GM12878 (cell line): Measurements from ENCODE around the gene CSE1L.

Experiments used
- IRF4 ChIP-seq: IDR thresholded peaks from 2 replicates; pipeline ENCODE4 v1.6.1; 2011; ENCODE audit warnings: low read depth, low read length
- MTA3 ChIP-seq: IDR thresholded peaks from 2 replicates; pipeline ENCODE4 v1.6.1; 2012; ENCODE audit warnings: low read length, inconsistent platforms, borderline replicate concordance
- MYC ChIP-seq: IDR thresholded peaks from 2 replicates; pipeline ENCODE4 v1.6.1; 2011; ENCODE audit warnings: mild to moderate bottlenecking, low read length, moderate library complexity, inconsistent platforms; ENCODE audit not compliant: insufficient read depth, insufficient replicate concordance, insufficient read length, severe bottlenecking
- POLR2A ChIP-seq: IDR thresholded peaks from 2 replicates; pipeline ENCODE4 v1.6.1; 2011; ENCODE audit warnings: low read depth, mild to moderate bottlenecking, low read length
- SIX5 ChIP-seq: IDR thresholded peaks from 2 replicates; pipeline ENCODE4 v1.6.1; 2011; ENCODE audit warnings: mild to moderate bottlenecking, low read depth, low read length, moderate library complexity; ENCODE audit not compliant: severe bottlenecking
- SREBF1 ChIP-seq: IDR thresholded peaks from 2 replicates; pipeline ENCODE4 v1.6.1; 2012; ENCODE audit warnings: mild to moderate bottlenecking, low read length
- WRNIP1 ChIP-seq: IDR thresholded peaks from 2 replicates; pipeline ENCODE4 v1.6.1; 2011; ENCODE audit warnings: low read depth, low read length, improper control_type of control experiment, borderline replicate concordance
- ZNF384 ChIP-seq: IDR thresholded peaks from 2 replicates; pipeline ENCODE4 v1.6.1; 2012; ENCODE audit warnings: low read depth, mild to moderate bottlenecking, low read length, improper control_type of control experiment, borderline replicate concordance
- TF ChIP-seq, protein P1 (sequence below), 3 experiments: IDR thresholded peaks in 2 of 3; conservative IDR thresholded peaks in 1 of 3; 2 replicates each; pipeline ENCODE4 v1.5.1; 2011; ENCODE audit warnings: low read depth in 3 of 3, low read length in 3 of 3, mild to moderate bottlenecking in 3 of 3, control low read depth in 2 of 3, moderate library complexity in 2 of 3, inconsistent platforms in 1 of 3, mixed read lengths in 1 of 3; ENCODE audit not compliant: control insufficient read depth in 2 of 3, insufficient read depth in 1 of 3; ENCODE audit errors: extremely low read depth in 1 of 3

GRCh38 chr20:49122920-49123319, 76.8 kb downstream of the CSE1L start:
- TF ChIP-seq ZNF384 (no peak), SIX5 (no peak), SREBF1 (no peak), POLR2A (no peak), IRF4 (no peak), WRNIP1 (no peak), MTA3 (no peak), MYC (no peak)
- TF ChIP-seq, protein P1, sequence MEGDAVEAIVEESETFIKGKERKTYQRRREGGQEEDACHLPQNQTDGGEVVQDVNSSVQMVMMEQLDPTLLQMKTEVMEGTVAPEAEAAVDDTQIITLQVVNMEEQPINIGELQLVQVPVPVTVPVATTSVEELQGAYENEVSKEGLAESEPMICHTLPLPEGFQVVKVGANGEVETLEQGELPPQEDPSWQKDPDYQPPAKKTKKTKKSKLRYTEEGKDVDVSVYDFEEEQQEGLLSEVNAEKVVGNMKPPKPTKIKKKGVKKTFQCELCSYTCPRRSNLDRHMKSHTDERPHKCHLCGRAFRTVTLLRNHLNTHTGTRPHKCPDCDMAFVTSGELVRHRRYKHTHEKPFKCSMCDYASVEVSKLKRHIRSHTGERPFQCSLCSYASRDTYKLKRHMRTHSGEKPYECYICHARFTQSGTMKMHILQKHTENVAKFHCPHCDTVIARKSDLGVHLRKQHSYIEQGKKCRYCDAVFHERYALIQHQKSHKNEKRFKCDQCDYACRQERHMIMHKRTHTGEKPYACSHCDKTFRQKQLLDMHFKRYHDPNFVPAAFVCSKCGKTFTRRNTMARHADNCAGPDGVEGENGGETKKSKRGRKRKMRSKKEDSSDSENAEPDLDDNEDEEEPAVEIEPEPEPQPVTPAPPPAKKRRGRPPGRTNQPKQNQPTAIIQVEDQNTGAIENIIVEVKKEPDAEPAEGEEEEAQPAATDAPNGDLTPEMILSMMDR (IDR thresholded peaks at IDR 0.05 in 2 of 3, conservative IDR thresholded peaks at IDR 0.05 in 1 of 3; ENCODE audit: control insufficient read depth in 2 of 3, extremely low read depth in 1 of 3, insufficient read depth in 1 of 3, low read depth in 3 of 3, low read length in 3 of 3), result no peak
